SK-N-MC (cell line): Measurements from ENCODE around the gene CEP76.

Source experiments
- EZH2 ChIP-seq: fragments of 200-600 bp; sonication (generic); IDR thresholded peaks from one replicate; pipeline ENCODE4 v1.6.1; 2017; ENCODE audit warnings: antibody characterized with exemption
- POLR2AphosphoS5 ChIP-seq: IDR thresholded peaks from 2 replicates; pipeline ENCODE4 v1.6.1; 2012; ENCODE audit warnings: mild to moderate bottlenecking, low read depth, low read length, borderline replicate concordance

GRCh38 chr18:12745095-12745795 lies 42.7 kb upstream of the CEP76 start:
- no peak for TF ChIP-seq POLR2AphosphoS5
- no peak for TF ChIP-seq EZH2
